ENCODE results near the gene MED28. TPM values are rescaled to one million over a fixed set of nuclear protein-coding genes. Genes with fewer than 3 reads are reported as not detected.

MED28 gene
- total and polyA plus RNA-seq, 2 donors: 17.4 to 46.1 TPM

DNA sequence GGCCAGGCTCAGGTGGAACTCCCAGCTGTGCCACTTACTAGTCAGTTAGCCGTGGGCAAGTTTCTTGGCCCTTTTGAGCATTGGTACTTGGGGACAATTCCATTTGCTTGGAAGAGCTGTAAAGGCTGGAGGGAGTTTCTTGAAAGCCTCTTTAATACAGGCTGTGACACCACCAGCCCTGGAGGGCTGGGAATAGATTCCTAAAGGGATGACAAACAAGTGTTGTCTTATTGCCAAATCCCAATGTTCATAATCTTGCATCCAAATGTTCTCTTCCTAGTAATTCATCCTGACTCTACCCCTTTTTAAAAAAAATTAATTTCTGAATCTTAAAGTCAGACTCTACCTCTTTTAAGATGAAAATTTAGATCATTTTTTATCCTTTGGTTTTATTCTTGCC lies 14.6 kb upstream of the MED28 start:
- WGBS: 99% methylated on average over 1 of the region's 1 CpG
- Histone ChIP-seq H3K9me3 (ENCODE audit: control insufficient read depth in 2 of 2, insufficient read depth in 1 of 2, low read length in 1 of 2) (no peaks in the 10 kb centered on the region), H3K4me1 (ENCODE audit: control insufficient read depth in 2 of 2, insufficient read depth in 2 of 2, low read length in 2 of 2) (no peaks in the 10 kb centered on the region), H3K36me3 (ENCODE audit: control insufficient read depth in 2 of 2, insufficient read depth in 2 of 2, low read length in 1 of 2) (peaks cover 34 to 58% of the 10 kb centered on the region in 2 donors), H3K27me3 (ENCODE audit: control insufficient read depth in 2 of 2, insufficient read depth in 1 of 2, low read length in 1 of 2) (no peaks in the 10 kb centered on the region), H3K27ac (ENCODE audit: low read depth in 1 of 2, low read length in 1 of 2) (no peak overlapping the region), H3K4me3 (ENCODE audit: low read length in 2 of 2) (no peak overlapping the region)
- DNase-seq (ENCODE audit: low read depth in 6 of 9, low spot score in 9 of 9): no peak

DNA sequence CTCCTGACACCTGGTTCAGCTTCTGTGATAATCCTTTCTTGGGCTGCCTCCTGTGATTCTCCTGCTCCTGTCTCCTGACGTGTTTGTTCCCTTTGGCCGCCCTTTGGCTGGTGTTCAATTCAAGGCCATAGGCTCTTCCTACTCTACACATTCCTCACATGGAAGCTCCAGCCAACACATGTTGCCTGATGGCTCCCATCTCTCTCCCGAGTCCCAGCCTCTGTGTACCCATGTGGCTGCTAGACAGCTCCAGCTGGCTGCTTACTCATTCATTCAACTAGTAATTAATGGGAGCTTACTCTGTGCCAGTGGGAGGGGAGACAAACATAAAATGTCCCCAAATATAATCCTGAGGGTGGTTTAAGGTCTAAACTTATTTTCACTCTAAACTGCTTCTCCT lies 9.2 kb upstream of the MED28 start:
- peaks cover 26 to 46% of the 10 kb centered on the region in 2 donors for H3K36me3 ChIP-seq (ENCODE audit: control insufficient read depth in 2 of 2, insufficient read depth in 2 of 2, low read length in 1 of 2)

DNA sequence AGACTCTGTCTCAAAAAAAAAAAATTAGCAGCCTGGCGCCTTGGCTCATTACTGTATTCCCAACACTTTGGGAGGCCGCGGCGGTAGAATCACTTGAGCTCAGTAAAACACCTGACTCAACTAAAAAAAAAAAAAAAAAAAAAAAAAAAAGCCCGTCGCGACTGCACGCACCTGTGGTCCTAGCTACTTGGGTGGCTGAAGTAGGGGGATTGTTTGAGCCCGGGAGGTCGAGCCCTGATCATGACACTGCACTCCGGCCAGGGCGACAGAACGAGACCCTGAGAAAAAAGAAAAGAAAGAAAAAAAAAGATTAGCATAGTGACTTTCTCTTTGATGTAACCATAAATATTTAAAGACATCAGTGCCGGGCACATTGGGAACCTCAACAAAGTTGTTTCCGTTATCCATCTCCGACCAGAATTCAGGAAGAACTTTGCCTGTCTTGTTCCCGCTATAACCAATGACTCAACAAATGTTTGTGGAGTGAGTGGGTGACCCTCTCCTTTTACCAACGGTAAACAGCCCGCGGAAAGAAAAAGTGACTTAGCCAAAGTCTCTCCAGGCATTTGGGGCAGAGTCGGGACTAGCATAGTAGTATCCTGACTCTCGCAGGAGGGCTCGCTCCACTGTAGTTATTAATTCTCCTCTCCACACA lies 553 bp upstream of the MED28 start:
- Histone ChIP-seq H3K4me1 (ENCODE audit: control insufficient read depth in 2 of 2, insufficient read depth in 2 of 2, low read length in 2 of 2) (peaks cover 17 to 36% of the 10 kb centered on the region in 2 donors), H3K9me3 (ENCODE audit: control insufficient read depth in 2 of 2, insufficient read depth in 1 of 2, low read length in 1 of 2) (no peaks in the 10 kb centered on the region), H3K27me3 (ENCODE audit: control insufficient read depth in 2 of 2, insufficient read depth in 1 of 2, low read length in 1 of 2) (no peaks in the 10 kb centered on the region), H3K27ac (ENCODE audit: low read depth in 1 of 2, low read length in 1 of 2) (peak overlapping the region; percentile 91 to 93), H3K36me3 (ENCODE audit: control insufficient read depth in 2 of 2, insufficient read depth in 2 of 2, low read length in 1 of 2) (peaks cover 8 to 17% of the 10 kb centered on the region in 2 donors), H3K4me3 (ENCODE audit: low read length in 2 of 2) (peak overlapping the region; percentile 97 to 99)
- WGBS: 1% methylated on average over 23 of the region's 23 CpGs
- peak in 3 of 9 donors; percentile 12 to 57 (median 16) for DNase-seq (ENCODE audit: low read depth in 6 of 9, low spot score in 9 of 9)

More for the DNA sequence above, 9.2 kb upstream of the MED28 start:
- DNase-seq (ENCODE audit: low read depth in 6 of 9, low spot score in 9 of 9): no peak
- Histone ChIP-seq H3K4me3 (ENCODE audit: low read length in 2 of 2) (no peak overlapping the region), H3K9me3 (ENCODE audit: control insufficient read depth in 2 of 2, insufficient read depth in 1 of 2, low read length in 1 of 2) (no peaks in the 10 kb centered on the region), H3K4me1 (ENCODE audit: control insufficient read depth in 2 of 2, insufficient read depth in 2 of 2, low read length in 2 of 2) (no peaks in the 10 kb centered on the region), H3K27ac (ENCODE audit: low read depth in 1 of 2, low read length in 1 of 2) (no peak overlapping the region), H3K27me3 (ENCODE audit: control insufficient read depth in 2 of 2, insufficient read depth in 1 of 2, low read length in 1 of 2) (no peaks in the 10 kb centered on the region)
- WGBS: 96% methylated on average over 3 of the region's 3 CpGs

DNA sequence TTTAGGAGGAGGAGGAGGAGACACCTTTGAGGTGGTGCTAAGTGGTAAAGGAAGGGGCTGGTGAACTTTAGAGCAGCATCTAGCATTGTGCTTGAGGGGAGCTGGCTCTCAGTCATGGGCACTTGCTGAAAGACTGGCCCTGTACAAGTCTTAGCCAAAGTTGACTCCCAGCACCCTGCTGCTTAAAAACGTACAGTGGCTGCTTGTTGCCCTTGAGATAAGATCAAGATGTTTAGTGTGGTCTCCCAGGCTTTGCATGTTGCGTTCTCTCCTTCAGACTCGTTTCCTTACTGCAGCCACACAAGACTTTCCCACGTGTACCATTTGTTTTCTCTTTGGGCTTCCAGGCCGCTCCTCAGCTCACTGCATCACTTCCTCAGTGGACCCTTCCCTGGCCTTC lies 1.8 kb downstream of the MED28 start:
- 4% methylated on average over 5 of the region's 5 CpGs for whole genome bisulfite sequencing
- Histone ChIP-seq H3K9me3 (ENCODE audit: control insufficient read depth in 2 of 2, insufficient read depth in 1 of 2, low read length in 1 of 2) (no peaks in the 10 kb centered on the region), H3K4me1 (ENCODE audit: control insufficient read depth in 2 of 2, insufficient read depth in 2 of 2, low read length in 2 of 2) (peaks cover 19 to 42% of the 10 kb centered on the region in 2 donors), H3K36me3 (ENCODE audit: control insufficient read depth in 2 of 2, insufficient read depth in 2 of 2, low read length in 1 of 2) (peaks cover 25 to 40% of the 10 kb centered on the region in 2 donors), H3K27ac (ENCODE audit: low read depth in 1 of 2, low read length in 1 of 2) (peak overlapping the region in 1 of 2 donors; percentile 11), H3K4me3 (ENCODE audit: low read length in 2 of 2) (peak overlapping the region; percentile 8 to 23), H3K27me3 (ENCODE audit: control insufficient read depth in 2 of 2, insufficient read depth in 1 of 2, low read length in 1 of 2) (no peaks in the 10 kb centered on the region)
- DNase-seq (ENCODE audit: low read depth in 6 of 9, low spot score in 9 of 9): peak in 5 of 9 donors; percentile 6 to 39 (median 16)

DNA sequence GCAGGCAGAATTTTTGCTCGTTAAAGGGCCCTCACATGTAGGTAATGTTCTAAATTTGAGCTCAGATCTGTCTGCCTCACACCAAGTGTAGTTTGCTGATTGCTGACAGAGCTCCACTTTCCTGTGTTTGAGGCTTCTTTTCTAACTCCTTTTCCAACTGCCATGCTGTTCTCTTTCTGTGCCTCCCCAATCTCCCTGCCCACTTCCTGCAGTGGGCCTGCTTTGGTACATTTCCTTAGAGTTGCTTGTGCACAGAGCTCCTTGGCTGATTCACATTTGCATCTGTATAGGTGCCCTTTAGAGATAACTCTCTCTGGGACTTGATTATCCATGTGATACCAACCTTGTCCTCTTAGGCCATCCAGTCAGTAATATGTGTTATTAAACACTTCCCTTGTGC lies 4.5 kb downstream of the MED28 start:
- Histone ChIP-seq H3K36me3 (ENCODE audit: control insufficient read depth in 2 of 2, insufficient read depth in 2 of 2, low read length in 1 of 2) (peaks cover 48 to 66% of the 10 kb centered on the region in 2 donors), H3K9me3 (ENCODE audit: control insufficient read depth in 2 of 2, insufficient read depth in 1 of 2, low read length in 1 of 2) (no peaks in the 10 kb centered on the region), H3K4me3 (ENCODE audit: low read length in 2 of 2) (no peak overlapping the region), H3K27me3 (ENCODE audit: control insufficient read depth in 2 of 2, insufficient read depth in 1 of 2, low read length in 1 of 2) (no peaks in the 10 kb centered on the region), H3K4me1 (ENCODE audit: control insufficient read depth in 2 of 2, insufficient read depth in 2 of 2, low read length in 2 of 2) (peaks cover 19 to 42% of the 10 kb centered on the region in 2 donors), H3K27ac (ENCODE audit: low read depth in 1 of 2, low read length in 1 of 2) (peak overlapping the region; percentile 25 to 30)
- WGBS: 19% methylated on average over 1 of the region's 1 CpG
- DNase-seq (ENCODE audit: low read depth in 6 of 9, low spot score in 9 of 9): peak in 1 of 9 donors; percentile 31

DNA sequence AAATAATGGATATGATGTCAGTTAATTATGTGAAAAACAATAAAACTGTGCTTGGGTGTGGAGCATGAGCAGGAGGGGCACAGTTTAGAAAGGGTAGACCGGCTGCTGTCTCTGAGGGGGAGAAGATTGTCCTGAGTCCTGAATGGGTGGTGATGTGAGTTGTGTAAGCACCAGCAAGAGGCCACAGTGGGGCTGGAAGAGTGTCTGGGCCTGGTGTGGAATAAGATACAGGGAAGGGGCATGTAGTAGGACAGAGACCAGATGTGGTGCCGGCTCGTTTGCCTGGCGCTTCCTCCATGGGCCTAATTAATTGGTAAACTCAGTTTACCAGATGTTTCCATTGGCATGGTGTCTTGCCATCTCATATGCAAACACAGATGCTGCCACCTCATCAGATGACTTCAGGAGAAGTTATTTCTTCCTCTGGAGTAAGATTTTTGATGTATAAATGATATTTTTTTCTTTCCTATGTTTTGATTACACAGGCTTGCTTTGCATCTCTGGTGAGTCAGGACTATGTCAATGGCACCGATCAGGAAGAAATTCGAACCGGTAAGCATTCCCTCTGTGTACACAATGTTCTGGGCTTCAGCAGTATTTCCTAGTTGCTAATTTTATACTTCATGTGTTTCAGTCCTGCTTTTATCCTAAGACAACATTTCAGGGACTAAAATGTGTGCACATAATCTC lies 5.1 kb downstream of the MED28 start:
- Histone ChIP-seq H3K27ac (ENCODE audit: low read depth in 1 of 2, low read length in 1 of 2) (no peak overlapping the region), H3K4me3 (ENCODE audit: low read length in 2 of 2) (no peak overlapping the region), H3K4me1 (ENCODE audit: control insufficient read depth in 2 of 2, insufficient read depth in 2 of 2, low read length in 2 of 2) (peaks cover 19 to 42% of the 10 kb centered on the region in 2 donors), H3K36me3 (ENCODE audit: control insufficient read depth in 2 of 2, insufficient read depth in 2 of 2, low read length in 1 of 2) (peaks cover 50 to 73% of the 10 kb centered on the region in 2 donors), H3K9me3 (ENCODE audit: control insufficient read depth in 2 of 2, insufficient read depth in 1 of 2, low read length in 1 of 2) (no peaks in the 10 kb centered on the region), H3K27me3 (ENCODE audit: control insufficient read depth in 2 of 2, insufficient read depth in 1 of 2, low read length in 1 of 2) (no peaks in the 10 kb centered on the region)
- WGBS: 95% methylated on average over 7 of the region's 7 CpGs
- DNase-seq (ENCODE audit: low read depth in 6 of 9, low spot score in 9 of 9): no peak

DNA sequence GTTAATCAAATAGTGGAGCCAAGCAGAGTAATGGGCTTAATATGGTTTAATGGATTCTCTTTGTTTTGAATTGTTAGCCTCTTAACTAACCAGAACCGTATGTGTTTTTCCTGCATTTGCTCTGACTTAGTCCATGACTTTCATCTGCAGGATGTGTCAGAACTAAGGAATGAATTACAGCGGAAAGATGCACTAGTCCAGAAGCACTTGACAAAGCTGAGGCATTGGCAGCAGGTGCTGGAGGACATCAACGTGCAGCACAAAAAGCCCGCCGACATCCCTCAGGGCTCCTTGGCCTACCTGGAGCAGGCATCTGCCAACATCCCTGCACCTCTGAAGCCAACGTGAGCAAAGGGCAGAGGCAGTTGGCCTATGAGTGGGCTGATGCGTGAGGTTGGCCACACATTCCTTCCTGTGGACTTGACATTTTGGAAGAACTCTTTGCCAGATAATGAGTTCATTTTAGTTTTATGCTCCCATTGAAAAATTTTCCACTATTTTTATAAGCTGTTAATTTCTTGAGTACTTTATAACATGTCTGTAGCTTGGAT lies 9.1 kb downstream of the MED28 start:
- Histone ChIP-seq H3K4me1 (ENCODE audit: control insufficient read depth in 2 of 2, insufficient read depth in 2 of 2, low read length in 2 of 2) (peaks cover 2 to 9% of the 10 kb centered on the region in 2 donors), H3K4me3 (ENCODE audit: low read length in 2 of 2) (no peak overlapping the region), H3K27me3 (ENCODE audit: control insufficient read depth in 2 of 2, insufficient read depth in 1 of 2, low read length in 1 of 2) (no peaks in the 10 kb centered on the region), H3K9me3 (ENCODE audit: control insufficient read depth in 2 of 2, insufficient read depth in 1 of 2, low read length in 1 of 2) (no peaks in the 10 kb centered on the region), H3K36me3 (ENCODE audit: control insufficient read depth in 2 of 2, insufficient read depth in 2 of 2, low read length in 1 of 2) (peaks cover 80 to 96% of the 10 kb centered on the region in 2 donors), H3K27ac (ENCODE audit: low read depth in 1 of 2, low read length in 1 of 2) (no peak overlapping the region)
- WGBS: 97% methylated on average over 7 of the region's 7 CpGs
- no peak for DNase-seq (ENCODE audit: low read depth in 6 of 9, low spot score in 9 of 9)

DNA sequence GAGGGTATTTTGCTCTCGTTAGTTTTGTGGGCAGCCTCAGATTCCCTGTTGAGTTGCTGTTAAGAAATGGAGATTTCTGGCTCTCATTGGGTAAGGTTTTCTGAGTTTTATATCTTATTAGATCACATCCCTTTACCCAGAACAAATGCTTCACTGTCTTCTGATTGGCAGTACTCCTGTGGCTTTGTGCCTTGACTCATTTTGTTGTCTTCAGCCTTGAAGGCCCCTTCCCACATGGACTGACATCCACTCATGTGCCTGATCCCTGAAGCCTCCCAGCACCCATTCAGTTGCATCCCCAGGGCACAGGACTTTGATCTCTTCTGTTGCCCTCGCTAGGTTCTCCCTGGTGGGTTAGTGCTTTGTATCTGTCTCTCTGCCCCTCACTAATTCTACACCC lies 10.4 kb downstream of the MED28 start:
- 94% methylated on average over 2 of the region's 2 CpGs for WGBS
- H3K27me3 ChIP-seq (ENCODE audit: control insufficient read depth in 2 of 2, insufficient read depth in 1 of 2, low read length in 1 of 2): no peaks in the 10 kb centered on the region
- H3K27ac ChIP-seq (ENCODE audit: low read depth in 1 of 2, low read length in 1 of 2): no peak overlapping the region
- no peaks in the 10 kb centered on the region for H3K4me1 ChIP-seq (ENCODE audit: control insufficient read depth in 2 of 2, insufficient read depth in 2 of 2, low read length in 2 of 2)
- H3K36me3 ChIP-seq (ENCODE audit: control insufficient read depth in 2 of 2, insufficient read depth in 2 of 2, low read length in 1 of 2): peaks cover 80 to 96% of the 10 kb centered on the region in 2 donors
- H3K4me3 ChIP-seq (ENCODE audit: low read length in 2 of 2): no peak overlapping the region
- DNase-seq (ENCODE audit: low read depth in 6 of 9, low spot score in 9 of 9): no peak
- H3K9me3 ChIP-seq (ENCODE audit: control insufficient read depth in 2 of 2, insufficient read depth in 1 of 2, low read length in 1 of 2): no peaks in the 10 kb centered on the region

DNA sequence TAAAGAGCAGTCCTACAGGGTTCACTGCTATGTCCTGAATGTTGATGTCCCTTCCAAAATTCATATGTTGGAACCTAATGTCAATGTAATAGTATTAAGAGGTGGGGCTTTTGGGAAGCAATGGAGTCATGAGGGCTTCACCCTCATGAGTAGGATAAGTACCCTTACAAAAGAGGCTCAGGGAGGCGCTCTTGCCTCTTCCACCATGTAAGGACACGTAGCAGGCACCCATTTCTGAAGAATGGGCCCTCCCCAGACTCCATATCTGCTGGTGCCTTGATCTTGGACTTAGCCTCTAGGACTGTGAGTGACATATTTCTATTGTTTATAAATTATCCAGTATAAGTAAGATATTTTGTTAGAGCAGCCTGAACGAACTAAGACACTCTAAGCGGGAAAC lies 15.8 kb downstream of the MED28 start:
- DNase-seq (ENCODE audit: low read depth in 6 of 9, low spot score in 9 of 9): no peak
- Histone ChIP-seq H3K27ac (ENCODE audit: low read depth in 1 of 2, low read length in 1 of 2) (no peak overlapping the region), H3K4me1 (ENCODE audit: control insufficient read depth in 2 of 2, insufficient read depth in 2 of 2, low read length in 2 of 2) (no peaks in the 10 kb centered on the region), H3K36me3 (ENCODE audit: control insufficient read depth in 2 of 2, insufficient read depth in 2 of 2, low read length in 1 of 2) (peaks cover 72 to 84% of the 10 kb centered on the region in 2 donors), H3K9me3 (ENCODE audit: control insufficient read depth in 2 of 2, insufficient read depth in 1 of 2, low read length in 1 of 2) (no peaks in the 10 kb centered on the region), H3K27me3 (ENCODE audit: control insufficient read depth in 2 of 2, insufficient read depth in 1 of 2, low read length in 1 of 2) (no peaks in the 10 kb centered on the region), H3K4me3 (ENCODE audit: low read length in 2 of 2) (no peak overlapping the region)
- 98% methylated on average over 4 of the region's 4 CpGs for WGBS
